ENCODE data around the gene WASF2. TPM values are rescaled to one million over a fixed set of nuclear protein-coding genes. Genes with fewer than 3 reads are reported as not detected.
A peak's percentile ranks its signal among the peaks of the same experiment; 100 is the strongest.

WASF2 gene
- total RNA-seq, 5 donors from 2014 or later (not counting 1 experiment from before 2014, with no cell fraction given): 145 to 161 (median 156) TPM

- Mint-ChIP-seq H3K4me1 (peaks cover 25 to 36% (median 36%) of the 10 kb centered on the region in 3 donors), H3K27ac (peak overlapping the region in 1 of 2 donors; percentile 47), H3K27me3 (no peaks in the 10 kb centered on the region), H3K9me3 (no peaks in the 10 kb centered on the region), H3K36me3 (no peaks in the 10 kb centered on the region), H3K4me3 (no peak overlapping the region)
- Histone ChIP-seq H3K27me3 (replicated peaks in 1 of 2; ENCODE audit: control insufficient read depth in 2 of 2, extremely low read depth in 1 of 2, insufficient read depth in 2 of 2, low read length in 1 of 2) (no peaks in the 10 kb centered on the region), H3K27ac (ENCODE audit: low read length) (no peak overlapping the region), H3K36me3 (ENCODE audit: control insufficient read depth in 2 of 2, extremely low read depth in 1 of 2, insufficient read depth in 1 of 2, low read length in 1 of 2) (peaks cover 3% of the 10 kb centered on the region in 2 donors), H3K9me3 (no peaks in the 10 kb centered on the region), H3K4me1 (ENCODE audit: control insufficient read depth in 1 of 2, extremely low read depth in 1 of 2, insufficient read depth in 2 of 2, low read length in 2 of 2) (peaks cover 4 to 20% of the 10 kb centered on the region in 2 experiments), H3K4me3 (ENCODE audit: control insufficient read depth in 1 of 2, extremely low read depth in 1 of 2, low read length in 1 of 2) (no peak overlapping the region)
- ChIA-PET POLR2A (no interaction called here), CTCF (no interaction called here)
- DNase-seq (no peak), ATAC-seq (replicated peaks in 1 of 4) (no peak)
- 100% methylated on average over 1 of the region's 5 CpGs for WGBS (ENCODE audit: insufficient coverage)
Observed at GRCh38 chr1:27400963-27401341, 89.0 kb downstream of the WASF2 start.

DNA sequence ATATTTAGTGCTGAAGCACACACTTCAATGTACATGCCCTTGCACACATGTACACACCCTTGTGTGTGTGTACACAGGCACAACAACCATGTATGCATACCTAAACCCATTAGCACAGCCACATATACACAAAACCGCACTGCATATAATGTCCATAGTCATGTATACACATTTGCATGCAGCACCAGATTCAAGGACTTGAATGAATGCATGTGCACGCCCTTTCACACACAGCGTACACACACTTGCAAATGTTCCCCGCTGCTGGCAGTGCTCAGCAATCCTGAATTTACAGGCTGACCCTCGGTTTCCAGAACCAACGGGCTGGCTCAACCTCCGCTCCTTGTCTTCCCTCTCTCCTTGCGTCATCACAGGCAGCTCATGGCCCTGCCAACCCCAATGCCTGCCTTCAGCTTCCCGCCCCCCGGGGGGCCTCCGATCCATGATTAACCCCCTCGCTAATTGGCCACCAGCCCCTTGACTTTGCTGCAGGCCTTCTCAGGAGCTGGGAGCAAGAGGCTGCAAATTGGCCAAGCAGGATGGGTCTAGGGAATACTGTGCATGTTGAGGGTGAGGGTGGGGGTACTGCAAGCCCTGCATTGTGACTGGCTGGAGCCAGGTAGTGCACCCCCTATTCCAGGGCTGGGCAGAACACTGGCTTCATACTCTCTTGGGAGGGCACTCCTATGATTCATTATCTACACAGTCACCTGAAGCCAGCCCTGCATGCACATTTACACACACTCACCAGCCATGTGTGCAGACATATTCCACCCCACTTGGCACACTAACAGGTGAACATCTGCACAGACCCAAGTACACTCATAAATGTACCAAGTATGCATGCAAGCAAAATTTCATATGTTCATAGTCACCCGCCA is 89.6 kb downstream of the WASF2 start:
- ChIA-PET CTCF (interaction anchor here in 1 of 2 donors (1.2 kb wide), 1 partner anchor 67 kb away, joined by 3 read pairs; no protein-coding TSS in a partner anchor), POLR2A (no interaction called here)
- Mint-ChIP-seq H3K4me3 (no peak overlapping the region), H3K36me3 (no peaks in the 10 kb centered on the region), H3K27ac (peak overlapping the region in 1 of 2 donors; percentile 47), H3K4me1 (peaks cover 26 to 38% (median 36%) of the 10 kb centered on the region in 3 donors), H3K9me3 (no peaks in the 10 kb centered on the region), H3K27me3 (no peaks in the 10 kb centered on the region)
- Histone ChIP-seq H3K4me3 (ENCODE audit: control insufficient read depth in 1 of 2, extremely low read depth in 1 of 2, low read length in 1 of 2) (no peak overlapping the region), H3K27ac (ENCODE audit: low read length) (no peak overlapping the region), H3K27me3 (replicated peaks in 1 of 2; ENCODE audit: control insufficient read depth in 2 of 2, extremely low read depth in 1 of 2, insufficient read depth in 2 of 2, low read length in 1 of 2) (peaks cover 0 to 4% of the 10 kb centered on the region in 2 experiments), H3K9me3 (no peaks in the 10 kb centered on the region), H3K36me3 (ENCODE audit: control insufficient read depth in 2 of 2, extremely low read depth in 1 of 2, insufficient read depth in 1 of 2, low read length in 1 of 2) (peaks cover 2 to 3% of the 10 kb centered on the region in 2 donors), H3K4me1 (ENCODE audit: control insufficient read depth in 1 of 2, extremely low read depth in 1 of 2, insufficient read depth in 2 of 2, low read length in 2 of 2) (peaks cover 4 to 26% of the 10 kb centered on the region in 2 experiments)
- no peak for DNase-seq
- no peak for ATAC-seq (replicated peaks in 1 of 4)
- 90% methylated on average over 13 of the region's 13 CpGs for WGBS (ENCODE audit: insufficient coverage)

DNA sequence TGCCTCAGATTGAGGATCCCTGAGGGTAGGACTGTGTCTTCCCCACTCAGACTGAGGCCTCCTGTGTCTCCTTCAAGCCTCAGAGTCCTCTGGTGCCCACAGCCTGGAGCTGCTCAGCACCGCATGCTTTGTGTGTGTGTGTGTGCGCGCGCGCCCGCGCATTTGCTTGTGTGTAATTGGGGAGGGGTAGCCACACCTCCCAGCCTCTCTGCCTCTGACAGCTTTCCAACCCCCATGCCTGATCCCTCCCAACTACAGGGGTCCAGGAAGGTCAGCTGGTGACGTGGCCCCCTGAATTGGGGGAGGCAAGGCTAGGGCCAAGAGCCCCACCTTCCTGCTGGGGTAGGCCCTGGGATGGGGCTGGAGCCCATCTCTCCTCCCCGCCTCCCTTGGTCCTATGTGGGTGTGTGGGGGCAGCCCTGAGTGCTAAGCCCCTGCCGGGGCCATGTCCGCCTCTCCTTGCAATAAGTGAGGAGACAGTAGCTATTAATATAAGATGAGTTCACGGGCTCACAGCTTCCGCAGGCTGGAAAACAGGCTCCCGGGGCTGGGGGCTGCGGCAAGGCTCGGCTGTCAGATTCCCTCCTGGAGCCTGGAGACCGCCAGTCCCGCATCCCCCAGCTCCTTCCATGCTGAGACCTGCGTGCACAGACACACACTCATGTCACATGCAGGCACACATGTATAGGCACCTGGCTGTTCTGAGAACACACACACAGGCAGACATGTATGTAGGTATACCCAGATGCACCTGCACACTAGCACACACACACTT is 90.5 kb downstream of the WASF2 start:
- H3K4me3 ChIP-seq (ENCODE audit: control insufficient read depth in 1 of 2, extremely low read depth in 1 of 2, low read length in 1 of 2): no peak overlapping the region
- Mint-ChIP-seq H3K36me3 (no peaks in the 10 kb centered on the region), H3K27ac (peak overlapping the region in 1 of 2 donors; percentile 28), H3K27me3 (no peaks in the 10 kb centered on the region), H3K4me3 (no peak overlapping the region), H3K9me3 (no peaks in the 10 kb centered on the region), H3K4me1 (peaks cover 33 to 42% (median 35%) of the 10 kb centered on the region in 3 donors)
- DNase-seq (no peak), ATAC-seq (replicated peaks in 1 of 4) (no peak)
- peaks cover 0 to 2% of the 10 kb centered on the region in 2 donors for H3K36me3 ChIP-seq (ENCODE audit: control insufficient read depth in 2 of 2, extremely low read depth in 1 of 2, insufficient read depth in 1 of 2, low read length in 1 of 2)
- no peak overlapping the region for H3K27ac ChIP-seq (ENCODE audit: low read length)
- peaks cover 4 to 33% of the 10 kb centered on the region in 2 experiments for H3K4me1 ChIP-seq (ENCODE audit: control insufficient read depth in 1 of 2, extremely low read depth in 1 of 2, insufficient read depth in 2 of 2, low read length in 2 of 2)
- H3K27me3 ChIP-seq (replicated peaks in 1 of 2; ENCODE audit: control insufficient read depth in 2 of 2, extremely low read depth in 1 of 2, insufficient read depth in 2 of 2, low read length in 1 of 2): peaks cover 0 to 4% of the 10 kb centered on the region in 2 experiments
- 97% methylated on average over 5 of the region's 19 CpGs for WGBS (ENCODE audit: insufficient coverage)
- no peaks in the 10 kb centered on the region for H3K9me3 ChIP-seq
- ChIA-PET CTCF (interaction anchor here in 1 of 2 donors (0.8 to 1.2 kb wide), 2 partner anchors 67 to 270 kb away, joined by 3 read pairs; no protein-coding TSS in a partner anchor), POLR2A (no interaction called here)

DNA sequence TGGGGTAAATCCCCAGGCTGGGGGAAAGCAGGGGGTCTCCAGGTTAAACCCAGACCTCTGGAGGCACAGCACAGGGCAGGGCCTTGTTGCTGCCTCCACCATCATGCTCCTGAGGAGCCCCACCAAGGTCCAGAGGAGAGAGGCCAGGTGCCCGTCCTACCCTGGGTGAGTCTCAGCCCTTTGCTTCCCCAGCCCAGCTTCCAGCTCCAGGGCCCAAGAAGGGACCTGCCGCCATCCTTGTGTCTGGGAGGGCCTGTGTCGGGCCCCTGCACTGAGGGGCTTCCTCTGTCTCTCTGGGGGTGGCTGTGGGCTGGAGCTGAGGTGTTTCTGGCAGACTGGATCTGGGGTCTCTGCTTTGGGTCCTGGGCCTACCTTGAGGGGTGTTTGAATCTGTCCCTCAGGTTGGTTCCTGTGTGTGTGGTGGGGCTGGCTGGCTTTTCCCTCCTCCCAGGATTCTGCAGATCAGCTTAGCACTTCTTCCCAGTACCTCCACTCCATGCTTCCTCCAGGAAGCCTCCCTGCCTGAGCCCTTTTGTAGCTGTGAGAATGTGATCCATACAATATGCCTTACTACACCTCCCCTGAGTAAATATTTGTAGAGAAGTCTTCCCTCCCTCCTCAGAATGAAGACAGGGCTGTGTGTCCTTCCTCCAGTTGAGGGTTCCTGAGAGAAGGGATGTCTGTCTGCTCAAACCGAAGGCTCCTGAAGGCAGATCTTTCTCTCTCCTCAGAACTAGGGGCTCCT is 91.4 kb downstream of the WASF2 start:
- Mint-ChIP-seq H3K4me3 (no peak overlapping the region), H3K27me3 (no peaks in the 10 kb centered on the region), H3K27ac (peak overlapping the region; percentile 28 to 64), H3K9me3 (no peaks in the 10 kb centered on the region), H3K36me3 (no peaks in the 10 kb centered on the region), H3K4me1 (peaks cover 27 to 36% (median 27%) of the 10 kb centered on the region in 3 donors)
- Histone ChIP-seq H3K4me1 (ENCODE audit: control insufficient read depth in 1 of 2, extremely low read depth in 1 of 2, insufficient read depth in 2 of 2, low read length in 2 of 2) (peaks cover 4 to 28% of the 10 kb centered on the region in 2 experiments), H3K36me3 (ENCODE audit: control insufficient read depth in 2 of 2, extremely low read depth in 1 of 2, insufficient read depth in 1 of 2, low read length in 1 of 2) (peaks cover 0 to 2% of the 10 kb centered on the region in 2 donors), H3K27ac (ENCODE audit: low read length) (no peak overlapping the region), H3K4me3 (ENCODE audit: control insufficient read depth in 1 of 2, extremely low read depth in 1 of 2, low read length in 1 of 2) (no peak overlapping the region), H3K27me3 (replicated peaks in 1 of 2; ENCODE audit: control insufficient read depth in 2 of 2, extremely low read depth in 1 of 2, insufficient read depth in 2 of 2, low read length in 1 of 2) (peaks cover 0 to 4% of the 10 kb centered on the region in 2 experiments), H3K9me3 (no peaks in the 10 kb centered on the region)
- ChIA-PET POLR2A (no interaction called here), CTCF (interaction anchor here (0.8 to 4.6 kb wide), 4 partner anchors 66 to 271 kb away, joined by 3 to 44 read pairs (median 22); no protein-coding TSS in a partner anchor)
- ATAC-seq (replicated peaks in 1 of 4) (no peak), DNase-seq (no peak)
- WGBS (ENCODE audit: insufficient coverage): 75% methylated on average over 3 of the region's 4 CpGs

DNA sequence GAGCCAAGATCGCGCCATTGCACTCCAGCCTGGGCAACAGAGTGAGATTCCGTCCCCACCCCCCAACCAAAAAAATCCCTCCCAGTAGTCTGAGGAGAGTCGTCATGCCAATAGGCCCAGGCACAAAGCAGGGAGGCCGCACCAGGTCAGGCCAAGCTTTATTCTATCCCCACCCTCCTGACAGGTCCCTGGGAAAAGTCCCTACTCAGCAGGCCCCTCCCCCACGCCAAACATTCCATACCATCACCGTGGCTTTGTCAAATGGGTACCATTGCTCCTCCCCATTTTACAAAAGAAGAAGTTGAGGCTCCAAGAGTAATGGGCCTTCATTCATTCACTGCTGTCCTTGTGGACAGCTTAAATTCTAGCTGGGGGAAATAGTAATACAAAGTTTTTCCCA is 92.2 kb downstream of the WASF2 start:
- no peak for ATAC-seq (replicated peaks in 1 of 4)
- no peak overlapping the region for H3K27ac ChIP-seq (ENCODE audit: low read length)
- H3K9me3 Mint-ChIP-seq: no peaks in the 10 kb centered on the region
- peaks cover 18 to 30% (median 21%) of the 10 kb centered on the region in 3 donors for H3K4me1 Mint-ChIP-seq
- H3K27ac Mint-ChIP-seq: peak overlapping the region in 1 of 2 donors; percentile 27
- POLR2A ChIA-PET: no interaction called here
- no peaks in the 10 kb centered on the region for H3K9me3 ChIP-seq
- peaks cover 4 to 23% of the 10 kb centered on the region in 2 experiments for H3K4me1 ChIP-seq (ENCODE audit: control insufficient read depth in 1 of 2, extremely low read depth in 1 of 2, insufficient read depth in 2 of 2, low read length in 2 of 2)
- H3K27me3 Mint-ChIP-seq: no peaks in the 10 kb centered on the region
- H3K27me3 ChIP-seq (replicated peaks in 1 of 2; ENCODE audit: control insufficient read depth in 2 of 2, extremely low read depth in 1 of 2, insufficient read depth in 2 of 2, low read length in 1 of 2): peaks cover 0 to 9% of the 10 kb centered on the region in 2 experiments
- WGBS (ENCODE audit: insufficient coverage): 81% methylated on average over 4 of the region's 7 CpGs
- peaks cover 0 to 2% of the 10 kb centered on the region in 2 donors for H3K36me3 ChIP-seq (ENCODE audit: control insufficient read depth in 2 of 2, extremely low read depth in 1 of 2, insufficient read depth in 1 of 2, low read length in 1 of 2)
- no peak for DNase-seq
- no peaks in the 10 kb centered on the region for H3K36me3 Mint-ChIP-seq
- no peak overlapping the region for H3K4me3 Mint-ChIP-seq
- CTCF ChIA-PET: interaction anchor here (0.6 to 4.6 kb wide), 4 partner anchors 97 to 962 kb away, joined by 6 to 44 read pairs (median 30); no protein-coding TSS in a partner anchor
- H3K4me3 ChIP-seq (ENCODE audit: control insufficient read depth in 1 of 2, extremely low read depth in 1 of 2, low read length in 1 of 2): no peak overlapping the region
